Measurements from ENCODE around the gene RAP1GAP.

DNA sequence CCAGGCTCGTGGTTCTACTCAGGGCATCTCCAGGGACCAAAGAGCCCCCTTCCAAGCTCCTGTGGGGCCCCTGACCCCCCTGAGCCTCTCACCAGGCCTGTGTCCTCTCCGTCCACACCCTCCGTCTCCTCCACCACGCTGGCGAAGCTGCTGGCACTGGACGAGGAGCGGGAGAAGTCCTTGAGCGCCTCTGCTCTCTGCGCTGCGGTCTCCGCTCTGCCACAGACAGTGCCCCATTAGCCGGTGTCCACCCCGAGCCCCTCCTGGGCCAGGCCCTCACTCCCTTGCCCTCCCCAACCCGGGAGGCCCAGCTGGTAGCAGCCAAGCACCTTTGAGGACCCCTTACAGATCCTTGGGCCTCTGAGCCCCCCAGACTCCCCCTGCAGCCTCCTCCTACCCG is 69.8 kb downstream of the RAP1GAP start:
- TF ChIP-seq, protein P1, sequence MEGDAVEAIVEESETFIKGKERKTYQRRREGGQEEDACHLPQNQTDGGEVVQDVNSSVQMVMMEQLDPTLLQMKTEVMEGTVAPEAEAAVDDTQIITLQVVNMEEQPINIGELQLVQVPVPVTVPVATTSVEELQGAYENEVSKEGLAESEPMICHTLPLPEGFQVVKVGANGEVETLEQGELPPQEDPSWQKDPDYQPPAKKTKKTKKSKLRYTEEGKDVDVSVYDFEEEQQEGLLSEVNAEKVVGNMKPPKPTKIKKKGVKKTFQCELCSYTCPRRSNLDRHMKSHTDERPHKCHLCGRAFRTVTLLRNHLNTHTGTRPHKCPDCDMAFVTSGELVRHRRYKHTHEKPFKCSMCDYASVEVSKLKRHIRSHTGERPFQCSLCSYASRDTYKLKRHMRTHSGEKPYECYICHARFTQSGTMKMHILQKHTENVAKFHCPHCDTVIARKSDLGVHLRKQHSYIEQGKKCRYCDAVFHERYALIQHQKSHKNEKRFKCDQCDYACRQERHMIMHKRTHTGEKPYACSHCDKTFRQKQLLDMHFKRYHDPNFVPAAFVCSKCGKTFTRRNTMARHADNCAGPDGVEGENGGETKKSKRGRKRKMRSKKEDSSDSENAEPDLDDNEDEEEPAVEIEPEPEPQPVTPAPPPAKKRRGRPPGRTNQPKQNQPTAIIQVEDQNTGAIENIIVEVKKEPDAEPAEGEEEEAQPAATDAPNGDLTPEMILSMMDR (IDR thresholded peaks at IDR 0.05 in 4 of 5, conservative IDR thresholded peaks at IDR 0.05 in 1 of 5), result no peak
- TF ChIP-seq POLR2A (IDR thresholded peaks at IDR 0.05), result no peak

Data from gastrocnemius medialis (tissue), 4 donors.